ENCODE data around the gene JDP2.
A peak's percentile ranks its signal among the peaks of the same experiment; 100 is the strongest.

JDP2 gene

DNA sequence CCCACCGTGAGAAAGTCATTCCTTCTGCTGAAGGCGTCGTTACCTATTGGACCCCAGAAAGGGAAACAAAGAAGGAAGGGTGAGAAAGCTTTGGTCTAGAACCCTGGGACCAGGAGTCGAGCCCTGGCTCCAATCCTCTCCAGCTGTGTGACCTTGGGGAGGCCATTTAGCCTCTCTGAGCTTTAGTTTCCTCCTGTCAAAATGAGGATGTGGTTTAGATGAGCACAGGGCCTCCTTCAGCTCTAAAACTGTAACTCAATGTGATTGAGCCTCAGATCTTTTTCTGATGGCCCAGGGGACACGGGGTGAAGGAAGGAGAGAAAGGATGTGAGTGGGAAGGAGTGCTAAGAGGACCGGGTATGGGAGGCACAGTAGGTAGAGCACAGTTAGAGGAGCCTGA, 7.7 kb downstream of the JDP2 start:
- H3K4me3 ChIP-seq (ENCODE audit: low read depth, low read length, poor library complexity, severe bottlenecking), result no peak overlapping the region
- TF ChIP-seq, protein P1, sequence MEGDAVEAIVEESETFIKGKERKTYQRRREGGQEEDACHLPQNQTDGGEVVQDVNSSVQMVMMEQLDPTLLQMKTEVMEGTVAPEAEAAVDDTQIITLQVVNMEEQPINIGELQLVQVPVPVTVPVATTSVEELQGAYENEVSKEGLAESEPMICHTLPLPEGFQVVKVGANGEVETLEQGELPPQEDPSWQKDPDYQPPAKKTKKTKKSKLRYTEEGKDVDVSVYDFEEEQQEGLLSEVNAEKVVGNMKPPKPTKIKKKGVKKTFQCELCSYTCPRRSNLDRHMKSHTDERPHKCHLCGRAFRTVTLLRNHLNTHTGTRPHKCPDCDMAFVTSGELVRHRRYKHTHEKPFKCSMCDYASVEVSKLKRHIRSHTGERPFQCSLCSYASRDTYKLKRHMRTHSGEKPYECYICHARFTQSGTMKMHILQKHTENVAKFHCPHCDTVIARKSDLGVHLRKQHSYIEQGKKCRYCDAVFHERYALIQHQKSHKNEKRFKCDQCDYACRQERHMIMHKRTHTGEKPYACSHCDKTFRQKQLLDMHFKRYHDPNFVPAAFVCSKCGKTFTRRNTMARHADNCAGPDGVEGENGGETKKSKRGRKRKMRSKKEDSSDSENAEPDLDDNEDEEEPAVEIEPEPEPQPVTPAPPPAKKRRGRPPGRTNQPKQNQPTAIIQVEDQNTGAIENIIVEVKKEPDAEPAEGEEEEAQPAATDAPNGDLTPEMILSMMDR (IDR thresholded peaks at IDR 0.05; ENCODE audit: low read length), result no peak
- TF ChIP-seq EZH2 (IDR thresholded peaks at IDR 0.05; ENCODE audit: borderline replicate concordance, low read length), result no peak
- peaks cover 83% of the 10 kb centered on the region for H3K4me1 ChIP-seq (ENCODE audit: insufficient read depth, low read length, severe bottlenecking)
- no peaks in the 10 kb centered on the region for H3K27me3 ChIP-seq (ENCODE audit: insufficient read depth, low read length)
- H3K9me2 ChIP-seq (ENCODE audit: low read depth, low read length), result no peaks in the 10 kb centered on the region
- peak overlapping the region; percentile 32; the same call in 1 of the 2 replicates for H3K9ac ChIP-seq (ENCODE audit: low read length)
- peak overlapping the region; percentile 44; the same call in 1 of the 2 replicates for H3K4me2 ChIP-seq (ENCODE audit: low read length)
- H2AFZ ChIP-seq (ENCODE audit: low read length), result no peak overlapping the region
- H3K27ac ChIP-seq (ENCODE audit: low read depth, low read length, poor library complexity, severe bottlenecking), result peak overlapping the region; percentile 94
- H3K9me3 ChIP-seq (ENCODE audit: low read length), result no peaks in the 10 kb centered on the region
- peaks cover 7% of the 10 kb centered on the region; the same call in 1 of the 2 replicates for H3K79me2 ChIP-seq (ENCODE audit: insufficient read depth, low read length)
- no peaks in the 10 kb centered on the region for H4K20me1 ChIP-seq (ENCODE audit: insufficient read depth, low read length)
- H3F3A ChIP-seq (ENCODE audit: insufficient read depth, low read length), result no peaks in the 10 kb centered on the region
- peaks cover 70% of the 10 kb centered on the region for H3K36me3 ChIP-seq (ENCODE audit: insufficient read depth, low read length)

- H3K4me1 ChIP-seq (ENCODE audit: insufficient read depth, low read length, severe bottlenecking), result peaks cover 90% of the 10 kb centered on the region
- peaks cover 21% of the 10 kb centered on the region for H3K79me2 ChIP-seq (ENCODE audit: insufficient read depth, low read length)
- H4K20me1 ChIP-seq (ENCODE audit: insufficient read depth, low read length), result no peaks in the 10 kb centered on the region
- H3K4me2 ChIP-seq (ENCODE audit: low read length), result peak overlapping the region; percentile 75
- H3K27ac ChIP-seq (ENCODE audit: low read depth, low read length, poor library complexity, severe bottlenecking), result peak overlapping the region; percentile 94
- TF ChIP-seq EZH2 (IDR thresholded peaks at IDR 0.05; ENCODE audit: borderline replicate concordance, low read length), result no peak
- TF ChIP-seq, protein P1 (IDR thresholded peaks at IDR 0.05; ENCODE audit: low read length), result no peak
- peak overlapping the region; percentile 14 for H3K4me3 ChIP-seq (ENCODE audit: low read depth, low read length, poor library complexity, severe bottlenecking)
- H3K36me3 ChIP-seq (ENCODE audit: insufficient read depth, low read length), result peaks cover 80% of the 10 kb centered on the region
- H3K9me3 ChIP-seq (ENCODE audit: low read length), result no peaks in the 10 kb centered on the region
- no peaks in the 10 kb centered on the region for H3K9me2 ChIP-seq (ENCODE audit: low read depth, low read length)
- H3K27me3 ChIP-seq (ENCODE audit: insufficient read depth, low read length), result no peaks in the 10 kb centered on the region
- peak overlapping the region; percentile 77; the same call in 1 of the 2 replicates for H3K9ac ChIP-seq (ENCODE audit: low read length)
- no peak overlapping the region for H2AFZ ChIP-seq (ENCODE audit: low read length)
- H3F3A ChIP-seq (ENCODE audit: insufficient read depth, low read length), result no peaks in the 10 kb centered on the region
Measured at GRCh38 chr14:75437201-75438143, 9.7 kb downstream of the JDP2 start.

DNA sequence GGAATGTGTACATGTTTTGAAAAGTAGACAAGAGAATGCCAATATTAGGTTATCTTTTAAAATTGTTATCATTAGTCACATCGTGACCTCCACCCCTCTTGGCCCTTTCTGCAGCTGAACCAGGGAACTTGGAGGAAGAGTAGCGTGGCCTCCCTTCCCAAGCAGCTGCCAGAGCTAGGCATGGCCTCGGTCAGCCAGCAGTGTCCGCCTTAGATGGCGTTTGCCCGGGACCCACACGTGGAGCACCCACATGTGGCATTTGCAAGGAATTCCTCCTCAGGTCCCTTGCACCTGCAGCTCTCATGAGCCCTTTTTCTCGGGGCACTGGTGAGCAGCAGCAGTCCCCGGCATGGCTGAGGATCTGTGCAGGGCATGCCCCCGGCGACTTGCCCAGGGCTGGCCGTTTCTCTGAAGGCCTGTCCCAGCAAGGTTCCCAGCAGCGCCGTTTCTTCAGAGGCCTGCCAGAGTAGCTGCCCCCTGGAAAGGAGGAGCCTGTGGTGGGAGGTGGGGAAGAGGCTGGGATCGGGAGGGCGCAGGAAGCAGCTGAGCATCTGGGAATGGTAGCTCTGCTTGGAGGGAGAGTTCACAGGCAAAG, 10.8 kb downstream of the JDP2 start:
- TF ChIP-seq EZH2 (IDR thresholded peaks at IDR 0.05; ENCODE audit: borderline replicate concordance, low read length), result no peak
- TF ChIP-seq, protein P1 (IDR thresholded peaks at IDR 0.05; ENCODE audit: low read length), result no peak
- Histone ChIP-seq H3K9ac (ENCODE audit: low read length) (peak overlapping the region; percentile 77), H3K27me3 (ENCODE audit: insufficient read depth, low read length) (no peaks in the 10 kb centered on the region), H3K4me3 (ENCODE audit: low read depth, low read length, poor library complexity, severe bottlenecking) (peak overlapping the region; percentile 12), H3F3A (ENCODE audit: insufficient read depth, low read length) (no peaks in the 10 kb centered on the region), H3K4me2 (ENCODE audit: low read length) (peak overlapping the region; percentile 75; the same call in 1 of the 2 replicates), H3K36me3 (ENCODE audit: insufficient read depth, low read length) (peaks cover 84% of the 10 kb centered on the region), H3K9me2 (ENCODE audit: low read depth, low read length) (no peaks in the 10 kb centered on the region), H3K27ac (ENCODE audit: low read depth, low read length, poor library complexity, severe bottlenecking) (peak overlapping the region; percentile 94), H3K9me3 (ENCODE audit: low read length) (no peaks in the 10 kb centered on the region), H3K79me2 (ENCODE audit: insufficient read depth, low read length) (peaks cover 24% of the 10 kb centered on the region), H4K20me1 (ENCODE audit: insufficient read depth, low read length) (no peaks in the 10 kb centered on the region), H3K4me1 (ENCODE audit: insufficient read depth, low read length, severe bottlenecking) (peaks cover 100% of the 10 kb centered on the region), H2AFZ (ENCODE audit: low read length) (no peak overlapping the region)

Data from OCI-LY1 (cell line).